ENCODE measurements around the gene DOCK1.

DOCK1 gene

DNA sequence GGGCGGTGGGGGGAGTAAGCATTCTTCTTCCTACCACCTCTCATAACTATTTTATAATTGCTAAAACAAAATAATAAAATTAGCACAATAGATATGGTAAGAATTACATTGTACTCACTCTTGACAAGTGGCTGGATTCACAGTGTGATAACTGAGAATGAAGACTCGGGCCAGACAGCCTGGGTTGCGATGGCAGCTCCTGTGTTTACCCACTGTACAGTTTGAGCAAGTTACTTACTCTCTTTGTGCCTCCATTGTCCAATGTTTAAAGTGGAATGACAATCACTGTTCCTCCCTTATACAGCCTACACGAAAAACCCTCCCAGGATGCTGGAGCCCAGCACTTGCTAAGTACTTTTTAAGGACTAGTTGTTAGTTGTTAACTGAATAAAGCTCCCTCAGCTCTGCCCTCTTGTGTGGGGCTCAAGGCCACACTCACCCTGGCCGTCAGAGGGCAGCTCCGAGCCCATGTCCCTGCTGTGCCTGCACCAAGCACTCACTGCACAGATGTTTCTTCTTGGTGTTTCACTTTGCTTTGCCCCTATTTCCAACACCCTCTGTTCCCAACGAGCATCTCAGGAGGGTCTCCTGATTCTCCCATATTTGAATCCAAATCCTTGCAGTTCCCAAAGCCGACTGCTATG, 587.5 kb downstream of the DOCK1 start:
- H3K36me3 ChIP-seq: no peaks in the 10 kb centered on the region
- DNase-seq: no peak
- no peaks in the 10 kb centered on the region for H3K27me3 ChIP-seq (ENCODE audit: insufficient read depth, low read depth, severe bottlenecking)
- no peak overlapping the region for H3K27ac ChIP-seq
- TF ChIP-seq CTCF (IDR thresholded peaks at IDR 0.05; ENCODE audit: low read depth, low read length): peak; percentile 33; the same call in 1 of the 2 replicates
- H3K9me3 ChIP-seq (ENCODE audit: severe bottlenecking): no peaks in the 10 kb centered on the region
- no peak overlapping the region for H3K4me3 ChIP-seq (ENCODE audit: low read depth, low read length)

GRCh38 chr10:127496035-127496434, 590.8 kb downstream of the DOCK1 start:
- Histone ChIP-seq H3K36me3 (no peaks in the 10 kb centered on the region), H3K4me3 (ENCODE audit: low read depth, low read length) (no peak overlapping the region), H3K9me3 (ENCODE audit: severe bottlenecking) (no peaks in the 10 kb centered on the region), H3K27ac (no peak overlapping the region), H3K27me3 (ENCODE audit: insufficient read depth, low read depth, severe bottlenecking) (no peaks in the 10 kb centered on the region)
- DNase-seq: no peak
- no peak for TF ChIP-seq CTCF (IDR thresholded peaks at IDR 0.05; ENCODE audit: low read depth, low read length)

- Histone ChIP-seq H3K4me3 (ENCODE audit: low read depth, low read length) (no peak overlapping the region), H3K27me3 (ENCODE audit: insufficient read depth, low read depth, severe bottlenecking) (no peaks in the 10 kb centered on the region), H3K27ac (no peak overlapping the region), H3K36me3 (no peaks in the 10 kb centered on the region), H3K9me3 (ENCODE audit: severe bottlenecking) (no peaks in the 10 kb centered on the region)
- TF ChIP-seq CTCF (IDR thresholded peaks at IDR 0.05; ENCODE audit: low read depth, low read length): no peak
- no peak for DNase-seq
Measured at GRCh38 chr10:127497685-127498084, 592.5 kb downstream of the DOCK1 start.

- H3K36me3 ChIP-seq: no peaks in the 10 kb centered on the region
- H3K9me3 ChIP-seq (ENCODE audit: severe bottlenecking): no peaks in the 10 kb centered on the region
- H3K27ac ChIP-seq: no peak overlapping the region
- no peak overlapping the region for H3K4me3 ChIP-seq (ENCODE audit: low read depth, low read length)
- H3K27me3 ChIP-seq (ENCODE audit: insufficient read depth, low read depth, severe bottlenecking): no peaks in the 10 kb centered on the region
- TF ChIP-seq CTCF (IDR thresholded peaks at IDR 0.05; ENCODE audit: low read depth, low read length): no peak
- DNase-seq: no peak
Measured at GRCh38 chr10:127498087-127498486, 592.9 kb downstream of the DOCK1 start.

DNA sequence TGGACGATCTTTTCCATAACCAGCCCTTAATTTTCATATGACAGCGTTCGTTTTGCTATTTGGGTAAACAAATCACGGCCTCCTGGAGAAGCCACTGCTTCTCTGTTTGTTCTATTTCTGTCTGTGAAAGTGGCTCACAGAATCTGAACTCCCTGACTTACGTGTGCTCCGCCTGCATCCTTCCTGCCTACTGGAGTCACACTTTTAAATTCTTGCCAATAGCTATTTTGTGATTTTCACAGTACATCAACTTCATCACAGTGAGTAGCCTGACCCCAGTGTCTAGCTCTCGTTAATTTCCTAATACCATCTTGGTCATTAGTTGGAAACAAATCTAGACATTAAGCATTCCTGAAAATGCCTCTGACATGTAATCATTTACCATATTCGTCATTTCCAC, 594.9 kb downstream of the DOCK1 start:
- TF ChIP-seq CTCF (IDR thresholded peaks at IDR 0.05; ENCODE audit: low read depth, low read length): no peak
- Histone ChIP-seq H3K27ac (no peak overlapping the region), H3K9me3 (ENCODE audit: severe bottlenecking) (no peaks in the 10 kb centered on the region), H3K36me3 (no peaks in the 10 kb centered on the region), H3K4me3 (ENCODE audit: low read depth, low read length) (no peak overlapping the region), H3K27me3 (ENCODE audit: insufficient read depth, low read depth, severe bottlenecking) (no peaks in the 10 kb centered on the region)
- no peak for DNase-seq

Data from WERI-Rb-1 (cell line).